HCT116 (cell line): ENCODE measurements around the gene CDH24. TPM values are rescaled to one million over a fixed set of nuclear protein-coding genes. Genes with fewer than 3 reads are reported as not detected.

Experiments used
- ATAC-seq: fragments of 200-7000 bp; cut with Tn5 transposase; 2 replicates; pipeline ENCODE4 v1.9.1; 2020; ENCODE audit warnings: mild to moderate bottlenecking, moderate library complexity
- BruUV-seq: library from RNA; stranded (reverse); fragments of 400-500 nt; replicated peaks from 2 replicates; lab custom pipeline; 2021; lab: Mats Ljungman, UMichigan
- CTCF ChIA-PET: fragments of 300-600 bp; sonication (Branson Sonifier 250); formaldehyde crosslinking; loops from one replicate; lab custom pipeline; 2021; ENCODE audit warnings: antibody characterized with exemption; lab: Charles Lee
- POLR2A ChIA-PET: fragments of 300-600, 350-600 bp; sonication (Branson Sonifier 250); formaldehyde crosslinking; loops from one replicate; lab custom pipeline; 2021; ENCODE audit warnings: antibody characterized with exemption; lab: Charles Lee
- RAD21 ChIA-PET, 2 experiments: fragments of 300-600 bp; sonication (Branson Sonifier 250); formaldehyde crosslinking; loops; one replicate each; lab custom pipeline; 2023; ENCODE audit warnings: low total read pairs in 2 of 2; ENCODE audit not compliant: uncharacterized antibody in 2 of 2, unreplicated experiment in 2 of 2, low non-redundant PET in 1 of 2; lab: Charles Lee
- DNase-seq: peaks from one replicate; pipeline ENCODE4 v3.0.0-alpha.2; 2010; ENCODE audit warnings: low read depth, low spot score
- H2AFZ ChIP-seq: fragments of 200-600 bp; shearing (Covaris generic), sonication (generic); 2 replicates; pipeline ENCODE4 v1.6.1; 2017; ENCODE audit warnings: low read depth, mixed run types, mixed read lengths, antibody characterized with exemption, low read length; ENCODE audit not compliant: poor library complexity, severe bottlenecking
- H3K27ac ChIP-seq: 2 replicates; pipeline ENCODE4 v1.5.1; 2012; ENCODE audit warnings: low read depth, low read length
- H3K27me3 ChIP-seq: fragments of 200-600 bp; sonication (generic); 2 replicates; pipeline ENCODE4 v1.6.1; 2016; ENCODE audit warnings: mixed run types, low read length, mixed read lengths; ENCODE audit not compliant: insufficient read depth
- H3K36me3 ChIP-seq, 2 experiments: fragments of 200-500 bp in 1 of 2; fragments of 200-600 bp in 1 of 2; sonication (Bioruptor generic) in 1 of 2; sonication (generic) in 1 of 2; 2 replicates each; pipeline versions ENCODE4 v1.5.1 to v1.6.1; 2014 to 2016; ENCODE audit warnings: low read length in 2 of 2, inconsistent platforms in 1 of 2, mixed read lengths in 1 of 2, mixed run types in 1 of 2; ENCODE audit not compliant: insufficient read depth in 2 of 2, control insufficient read depth in 1 of 2
- H3K4me1 ChIP-seq, 2 experiments: fragments of 200-600 bp in 1 of 2; sonication (generic) in 1 of 2; 2 replicates each; pipeline versions ENCODE4 v1.5.1 to v1.6.1; 2012 to 2017; ENCODE audit warnings: low read length in 2 of 2, inconsistent platforms in 1 of 2, mild to moderate bottlenecking in 1 of 2, mixed read lengths in 1 of 2, mixed run types in 1 of 2, moderate library complexity in 1 of 2; ENCODE audit not compliant: insufficient read depth in 2 of 2, control insufficient read depth in 1 of 2
- H3K4me2 ChIP-seq: fragments of 200-600 bp; sonication (generic); 2 replicates; pipeline ENCODE4 v1.6.1; 2017; ENCODE audit warnings: mixed run types, low read length, mixed read lengths
- H3K4me3 ChIP-seq, 2 experiments: fragments of 200-600 bp in 1 of 2; sonication (generic) in 1 of 2; replicated peaks in 1 of 2; 2 replicates each; pipeline ENCODE4 v1.5.1; 2011 to 2016; ENCODE audit warnings: low read length in 2 of 2, control low read depth in 1 of 2, low read depth in 1 of 2, mild to moderate bottlenecking in 1 of 2, mixed read lengths in 1 of 2, mixed run types in 1 of 2
- H3K79me2 ChIP-seq: fragments of 200-600 bp; sonication (generic); 2 replicates; pipeline ENCODE4 v1.6.1; 2017; ENCODE audit warnings: mild to moderate bottlenecking, mixed run types, low read length, moderate library complexity, mixed read lengths; ENCODE audit not compliant: insufficient read depth
- H3K9ac ChIP-seq: fragments of 200-600 bp; sonication (generic); 2 replicates; pipeline ENCODE4 v1.6.1; 2016; ENCODE audit warnings: low read length, mixed read lengths
- H3K9me2 ChIP-seq: fragments of 200-600 bp; sonication (generic), shearing (Covaris generic); 2 replicates; pipeline ENCODE4 v1.6.1; 2017; ENCODE audit warnings: mixed run types, mild to moderate bottlenecking, moderate library complexity; ENCODE audit not compliant: insufficient read depth
- H3K9me3 ChIP-seq, 2 experiments: fragments of 200-500 bp in 1 of 2; fragments of 200-600 bp in 1 of 2; sonication (Bioruptor generic) in 1 of 2; sonication (generic) in 1 of 2; 2 replicates each; pipeline ENCODE4 v1.6.1; 2014 to 2017; ENCODE audit warnings: low read length in 2 of 2, mixed read lengths in 2 of 2, inconsistent platforms in 1 of 2, low read depth in 1 of 2, mild to moderate bottlenecking in 1 of 2, mixed run types in 1 of 2, moderate library complexity in 1 of 2; ENCODE audit not compliant: control insufficient read depth in 1 of 2, insufficient read depth in 1 of 2
- H4K20me1 ChIP-seq: fragments of 200-600 bp; sonication (generic), shearing (Covaris generic); 2 replicates; pipeline ENCODE4 v1.6.1; 2017; ENCODE audit warnings: mixed run types, mild to moderate bottlenecking, moderate library complexity; ENCODE audit not compliant: insufficient read depth
- ATF3 ChIP-seq: IDR thresholded peaks from 2 replicates; pipeline ENCODE4 v1.6.1; 2012
- CEBPB ChIP-seq: IDR thresholded peaks from 2 replicates; pipeline ENCODE4 v1.6.1; 2012; ENCODE audit warnings: low read depth
- EGR1 ChIP-seq: IDR thresholded peaks from 2 replicates; pipeline ENCODE4 v1.6.1; 2012; ENCODE audit warnings: low read depth
- EZH2 ChIP-seq: fragments of 200-600 bp; sonication (generic); IDR thresholded peaks from 2 replicates; pipeline ENCODE4 v1.6.1; 2017; ENCODE audit warnings: antibody characterized with exemption, mixed run types
- EZH2phosphoT487 ChIP-seq: fragments of 200-600 bp; IDR thresholded peaks from 2 replicates; pipeline ENCODE4 v1.6.1; 2018; ENCODE audit warnings: antibody characterized with exemption, borderline replicate concordance
- POLR2A ChIP-seq: IDR thresholded peaks from 2 replicates; pipeline ENCODE4 v1.7.0; 2011; ENCODE audit warnings: borderline replicate concordance; ENCODE audit not compliant: insufficient read depth, insufficient read length; ENCODE audit errors: extremely low read depth
- POLR2AphosphoS5 ChIP-seq: IDR thresholded peaks from 2 replicates; pipeline ENCODE4 v1.6.1; 2011; ENCODE audit warnings: mild to moderate bottlenecking, low read depth, low read length, moderate library complexity
- RAD21 ChIP-seq: IDR thresholded peaks from 2 replicates; pipeline ENCODE4 v1.6.1; 2012; ENCODE audit warnings: low read depth, mild to moderate bottlenecking
- SIN3A ChIP-seq: IDR thresholded peaks from 2 replicates; pipeline ENCODE4 v1.6.1; 2012; ENCODE audit warnings: low read depth
- SP1 ChIP-seq: IDR thresholded peaks from 2 replicates; pipeline ENCODE4 v1.6.1; 2012; ENCODE audit warnings: low read depth
- SRF ChIP-seq: IDR thresholded peaks from 2 replicates; pipeline ENCODE4 v1.6.1; 2012; ENCODE audit warnings: low read depth
- TCF7L2 ChIP-seq: IDR thresholded peaks from 2 replicates; pipeline ENCODE4 v1.7.0; 2011; ENCODE audit warnings: borderline replicate concordance, inconsistent platforms; ENCODE audit not compliant: insufficient read depth, insufficient read length; ENCODE audit errors: extremely low read depth
- YY1 ChIP-seq: IDR thresholded peaks from 2 replicates; pipeline ENCODE4 v1.6.1; 2011; ENCODE audit warnings: low read length, low read depth, moderate library complexity, mild to moderate bottlenecking; ENCODE audit not compliant: insufficient replicate concordance; ENCODE audit errors: extremely low read depth
- ZFX ChIP-seq: fragments of 450-650 bp; IDR thresholded peaks from 2 replicates; pipeline ENCODE4 v1.6.1; 2017
- ZNF274 ChIP-seq: fragments of 200-500 bp; sonication (Bioruptor generic); IDR thresholded peaks from 2 replicates; pipeline ENCODE4 v1.6.1; 2014; ENCODE audit warnings: mild to moderate bottlenecking, low read depth, low read length, inconsistent platforms
- intact Hi-C: fragments of 100-400 bp; cut with micrococcal nuclease; formaldehyde crosslinking; loops from 2 replicates; pipeline ENCODE4 v1.10.0; 2022
- total RNA-seq: library from RNA; stranded (reverse); gene quantifications from one replicate; pipeline ENCODE4 v1.2.1, GENCODE V29; 2021; ENCODE audit not compliant: unreplicated experiment
- TF ChIP-seq, protein P1 (sequence below): IDR thresholded peaks from 2 replicates; pipeline ENCODE4 v1.6.1; 2012

Gene CDH24
- total RNA-seq, 1 experiment from 2014 or later = 19.3 TPM

DNA sequence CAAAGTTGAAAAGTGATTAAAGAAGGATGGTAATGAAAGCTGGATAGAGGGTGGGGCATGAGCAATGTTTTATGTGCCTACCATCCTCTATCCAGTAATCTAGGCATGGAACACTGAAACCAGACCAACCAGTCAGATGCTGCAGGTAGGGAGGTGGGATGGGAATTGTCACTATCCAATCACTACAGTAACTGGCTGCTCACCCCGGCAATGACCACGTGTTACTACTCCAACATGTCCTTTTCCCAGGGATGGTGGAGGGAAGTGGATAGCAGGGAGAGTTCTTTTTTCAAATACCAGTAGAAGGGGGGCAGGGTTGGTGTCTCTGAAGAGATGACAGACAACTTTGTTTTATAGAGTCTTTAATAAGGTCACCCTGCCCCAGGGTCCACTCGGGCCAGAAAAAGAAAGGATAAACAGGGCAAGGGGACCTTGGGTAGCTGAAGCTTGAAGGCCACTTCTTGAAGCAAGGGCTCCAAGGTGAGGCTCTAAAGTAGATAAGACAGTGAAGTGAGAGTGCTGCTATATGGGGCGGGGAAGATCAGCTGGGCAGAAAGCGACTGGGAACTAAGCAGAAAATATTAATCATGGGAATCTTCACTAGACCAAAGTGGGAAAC is 14.7 kb upstream of the CDH24 start:
- peaks cover 66% of the 10 kb centered on the region for H3K79me2 ChIP-seq
- peaks cover 37 to 50% of the 10 kb centered on the region in 2 experiments for H3K4me1 ChIP-seq
- H3K4me2 ChIP-seq = peak overlapping the region; percentile 93
- H2AFZ ChIP-seq = no peak overlapping the region
- ATAC-seq (peak; percentile 65), DNase-seq (no peak)
- H3K9me2 ChIP-seq = no peaks in the 10 kb centered on the region
- ChIA-PET CTCF (interaction anchor here (0.6 to 2.6 kb wide), 9 partner anchors 9 to 227 kb away, joined by 3 to 14 read pairs (median 11); partner anchors contain the start of genes ACIN1, C14orf119 and CDH24), RAD21 (interaction anchor here in 1 of 2 experiments (0.9 to 1.4 kb wide), 3 partner anchors 23 to 85 kb away, joined by 3 to 4 read pairs (median 3); partner anchors contain the start of genes ACIN1 and C14orf119), POLR2A (interaction anchor here (0.9 to 5.4 kb wide), 5 partner anchors 10 to 89 kb away, joined by 3 to 35 read pairs (median 5); partner anchors contain the start of genes ACIN1, AJUBA, C14orf119 and CDH24)
- no peaks in the 10 kb centered on the region for H3K27me3 ChIP-seq
- H3K4me3 ChIP-seq = peak overlapping the region; percentile 94 to 97; a peak in 3 of 4 replicates
- BruUV-seq = no TSS peak
- no peaks in the 10 kb centered on the region for H4K20me1 ChIP-seq
- peaks cover 35 to 50% of the 10 kb centered on the region in 2 experiments for H3K36me3 ChIP-seq
- intact Hi-C loops = no loop called here
- peak overlapping the region; percentile 95 for H3K9ac ChIP-seq
- TF ChIP-seq, protein P1, sequence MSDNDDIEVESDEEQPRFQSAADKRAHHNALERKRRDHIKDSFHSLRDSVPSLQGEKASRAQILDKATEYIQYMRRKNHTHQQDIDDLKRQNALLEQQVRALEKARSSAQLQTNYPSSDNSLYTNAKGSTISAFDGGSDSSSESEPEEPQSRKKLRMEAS = peak; percentile 60
- TF ChIP-seq EZH2phosphoT487 = no peak
- peak overlapping the region; percentile 65 for H3K27ac ChIP-seq
- no peaks in the 10 kb centered on the region for H3K9me3 ChIP-seq

DNA sequence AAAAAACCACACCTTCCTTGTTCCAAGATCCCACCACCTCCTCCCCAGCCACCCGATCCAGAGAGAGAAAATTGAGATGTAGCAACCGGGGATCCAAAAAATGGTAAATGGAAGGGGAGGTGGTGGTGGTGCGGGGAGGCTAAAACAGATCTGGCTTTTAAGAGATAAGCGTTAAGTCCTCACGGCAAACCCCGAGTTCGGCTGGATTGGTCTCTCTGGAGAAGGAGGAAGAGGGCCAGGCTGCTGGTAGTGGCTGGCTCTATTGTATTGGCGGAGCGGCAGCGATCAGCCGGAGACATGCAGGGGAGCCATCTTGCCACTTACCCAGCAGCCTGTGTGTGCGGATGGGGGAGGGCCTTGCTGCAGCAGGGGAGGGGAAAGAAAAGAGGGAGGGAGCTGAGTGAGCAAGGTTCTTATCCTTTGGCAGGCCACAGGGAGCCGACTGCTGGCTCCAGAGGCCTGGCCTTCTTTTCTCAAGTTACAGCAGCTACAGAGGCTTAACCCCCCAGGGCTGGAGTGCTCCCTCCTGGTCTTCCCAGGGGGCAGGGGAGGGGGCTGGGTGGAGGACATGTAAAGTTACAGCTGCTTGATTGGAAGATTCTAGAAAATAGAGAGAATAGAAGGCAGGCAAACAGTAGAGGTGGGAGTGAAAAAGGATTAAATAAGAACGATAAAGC is 14.1 kb upstream of the CDH24 start:
- DNase-seq (no peak), ATAC-seq (peak; percentile 91)
- intact Hi-C loops = no loop called here
- Histone ChIP-seq H3K36me3 (peaks cover 37 to 52% of the 10 kb centered on the region in 2 experiments), H3K79me2 (peaks cover 67% of the 10 kb centered on the region), H3K4me3 (peak overlapping the region; percentile 94 to 97), H3K27ac (peak overlapping the region; percentile 65), H3K9ac (peak overlapping the region; percentile 95), H3K9me2 (no peaks in the 10 kb centered on the region), H3K9me3 (no peaks in the 10 kb centered on the region), H2AFZ (no peak overlapping the region), H3K27me3 (no peaks in the 10 kb centered on the region), H4K20me1 (no peaks in the 10 kb centered on the region), H3K4me2 (peak overlapping the region; percentile 93), H3K4me1 (peaks cover 34 to 46% of the 10 kb centered on the region in 2 experiments)
- POLR2A ChIA-PET = interaction anchor here (0.7 to 5.4 kb wide), 6 partner anchors 9 to 89 kb away, joined by 3 to 35 read pairs (median 4); partner anchors contain the start of genes ACIN1, AJUBA, C14orf119 and CDH24
- CTCF ChIA-PET = interaction anchor here (1.0 to 2.6 kb wide), 7 partner anchors 9 to 85 kb away, joined by 4 to 14 read pairs (median 12); partner anchors contain the start of genes ACIN1, C14orf119 and CDH24
- RAD21 ChIA-PET = interaction anchor here in 1 of 2 experiments (0.9 to 1.4 kb wide), 3 partner anchors 23 to 85 kb away, joined by 3 to 4 read pairs (median 3); partner anchors contain the start of genes ACIN1 and C14orf119
- no TSS peak for BruUV-seq
- TF ChIP-seq ATF3 = no peak
- TF ChIP-seq RAD21 = no peak
- no peak for TF ChIP-seq EZH2
- TF ChIP-seq CEBPB = no peak
- peak; percentile 88 for TF ChIP-seq POLR2A
- TF ChIP-seq SRF = no peak
- TF ChIP-seq ZFX = peak; percentile 29; the same call in 1 of the 2 replicates
- no peak for TF ChIP-seq TCF7L2
- peak; percentile 95 for TF ChIP-seq YY1
- no peak for TF ChIP-seq EGR1
- TF ChIP-seq SP1 = no peak
- TF ChIP-seq, protein P1 = 0 out of 2 replicates have a peak, but pooled peaks have one; percentile 31
- no peak for TF ChIP-seq ZNF274
- TF ChIP-seq SIN3A = peak; percentile 36; the same call in 1 of the 2 replicates
- peak; percentile 95 for TF ChIP-seq POLR2AphosphoS5
